HG03442 (cell line): ENCODE results near the gene C10orf90.
"Not testable (repeated sequence)": the region's sequence is repeated elsewhere in the genome, so short reads cannot be mapped to it uniquely, and the experiment has no call there.

ENCODE experiments used
- ATAC-seq: cut with Tn5 transposase; IDR thresholded peaks from one replicate; pipeline ENCODE4 v1.9.1; 2021; ENCODE audit warnings: mild to moderate bottlenecking, moderate library complexity; ENCODE audit not compliant: unreplicated experiment

The C10orf90 gene

GRCh38 chr10:126558881-126559280 lies 111.6 kb downstream of the C10orf90 start:
- ATAC-seq = no peak

- ATAC-seq = no peak
Observed at GRCh38 chr10:126551202-126551601, 119.3 kb downstream of the C10orf90 start.

- ATAC-seq = not testable (repeated sequence)
Observed at GRCh38 chr10:126550586-126550985, 119.9 kb downstream of the C10orf90 start.

GRCh38 chr10:126549344-126549743 lies 121.1 kb downstream of the C10orf90 start:
- no peak for ATAC-seq

GRCh38 chr10:126544565-126544964 lies 125.9 kb downstream of the C10orf90 start:
- ATAC-seq = no peak

GRCh38 chr10:126538439-126539135 lies 131.9 kb downstream of the C10orf90 start:
- ATAC-seq = no peak

GRCh38 chr10:126536656-126537055 lies 133.8 kb downstream of the C10orf90 start:
- ATAC-seq = no peak

GRCh38 chr10:126536148-126536547 lies 134.3 kb downstream of the C10orf90 start:
- ATAC-seq = no peak

GRCh38 chr10:126533644-126534043 lies 136.8 kb downstream of the C10orf90 start:
- ATAC-seq = no peak

GRCh38 chr10:126528315-126528835 lies 142.1 kb downstream of the C10orf90 start:
- ATAC-seq = no peak

GRCh38 chr10:126527645-126528314 lies 142.7 kb downstream of the C10orf90 start:
- ATAC-seq = no peak

- no peak for ATAC-seq
Observed at GRCh38 chr10:126525326-126525725, 145.2 kb downstream of the C10orf90 start.

- no peak for ATAC-seq
Observed at GRCh38 chr10:126524526-126524925, 146.0 kb downstream of the C10orf90 start.

GRCh38 chr10:126523071-126523470 lies 147.4 kb downstream of the C10orf90 start:
- ATAC-seq = no peak

GRCh38 chr10:126521399-126521798 lies 149.1 kb downstream of the C10orf90 start:
- ATAC-seq = no peak

GRCh38 chr10:126520751-126521317 lies 149.7 kb downstream of the C10orf90 start:
- no peak for ATAC-seq

- ATAC-seq = no peak
Observed at GRCh38 chr10:126519992-126520391, 150.5 kb downstream of the C10orf90 start.

GRCh38 chr10:126519185-126519584 lies 151.3 kb downstream of the C10orf90 start:
- no peak for ATAC-seq

- ATAC-seq = no peak
Observed at GRCh38 chr10:126518218-126519080, 152.0 kb downstream of the C10orf90 start.

- ATAC-seq = no peak
Observed at GRCh38 chr10:126516515-126516914, 154.0 kb downstream of the C10orf90 start.

- ATAC-seq = no peak
Observed at GRCh38 chr10:126511917-126512479, 158.5 kb downstream of the C10orf90 start.
